ENCODE data around the gene PTPA. TPM values are rescaled to one million over a fixed set of nuclear protein-coding genes. Genes with fewer than 3 reads are reported as not detected.

The PTPA gene
- total RNA-seq, 1 donor from 2014 or later = 143 TPM

GRCh38 chr9:129089246-129089645 is 22.0 kb upstream of the PTPA start:
- no peak for TF ChIP-seq CTCF (IDR thresholded peaks at IDR 0.05)
- H3K4me1 Mint-ChIP-seq (ENCODE audit: low read depth) = peaks cover 7% of the 10 kb centered on the region
- H3K36me3 Mint-ChIP-seq (ENCODE audit: low read depth) = peaks cover 4% of the 10 kb centered on the region
- no peak overlapping the region for H3K27ac Mint-ChIP-seq (ENCODE audit: unreplicated experiment)
- DNase-seq (ENCODE audit: low spot score) = no peak
- no peak overlapping the region for H3K4me3 Mint-ChIP-seq (ENCODE audit: unreplicated experiment)
- no peaks in the 10 kb centered on the region for H3K27me3 Mint-ChIP-seq (ENCODE audit: low read depth)
- no peaks in the 10 kb centered on the region for H3K9me3 Mint-ChIP-seq (ENCODE audit: low read depth)

- Mint-ChIP-seq H3K27me3 (ENCODE audit: low read depth) (no peaks in the 10 kb centered on the region), H3K36me3 (ENCODE audit: low read depth) (peaks cover 11% of the 10 kb centered on the region), H3K27ac (ENCODE audit: unreplicated experiment) (no peak overlapping the region), H3K4me1 (ENCODE audit: low read depth) (peaks cover 7% of the 10 kb centered on the region), H3K4me3 (ENCODE audit: unreplicated experiment) (no peak overlapping the region), H3K9me3 (ENCODE audit: low read depth) (no peaks in the 10 kb centered on the region)
- TF ChIP-seq CTCF (IDR thresholded peaks at IDR 0.05) = no peak
- DNase-seq (ENCODE audit: low spot score) = no peak
Measured at GRCh38 chr9:129093602-129094386, 17.4 kb upstream of the PTPA start.

- no peak for DNase-seq (ENCODE audit: low spot score)
- Mint-ChIP-seq H3K4me1 (ENCODE audit: low read depth) (peaks cover 7% of the 10 kb centered on the region), H3K9me3 (ENCODE audit: low read depth) (no peaks in the 10 kb centered on the region), H3K4me3 (ENCODE audit: unreplicated experiment) (no peak overlapping the region), H3K36me3 (ENCODE audit: low read depth) (peaks cover 11% of the 10 kb centered on the region), H3K27me3 (ENCODE audit: low read depth) (no peaks in the 10 kb centered on the region), H3K27ac (ENCODE audit: unreplicated experiment) (no peak overlapping the region)
- TF ChIP-seq CTCF (IDR thresholded peaks at IDR 0.05) = no peak
Measured at GRCh38 chr9:129094387-129095169, 16.6 kb upstream of the PTPA start.

- no peaks in the 10 kb centered on the region for H3K9me3 Mint-ChIP-seq (ENCODE audit: low read depth)
- peaks cover 6% of the 10 kb centered on the region for H3K4me1 Mint-ChIP-seq (ENCODE audit: low read depth)
- H3K36me3 Mint-ChIP-seq (ENCODE audit: low read depth) = peaks cover 11% of the 10 kb centered on the region
- no peaks in the 10 kb centered on the region for H3K27me3 Mint-ChIP-seq (ENCODE audit: low read depth)
- H3K27ac Mint-ChIP-seq (ENCODE audit: unreplicated experiment) = no peak overlapping the region
- no peak overlapping the region for H3K4me3 Mint-ChIP-seq (ENCODE audit: unreplicated experiment)
- no peak for DNase-seq (ENCODE audit: low spot score)
- no peak for TF ChIP-seq CTCF (IDR thresholded peaks at IDR 0.05)
Measured at GRCh38 chr9:129095170-129095667, 16.0 kb upstream of the PTPA start.

GRCh38 chr9:129095908-129096307 is 15.3 kb upstream of the PTPA start:
- Mint-ChIP-seq H3K4me3 (ENCODE audit: unreplicated experiment) (no peak overlapping the region), H3K9me3 (ENCODE audit: low read depth) (no peaks in the 10 kb centered on the region), H3K27me3 (ENCODE audit: low read depth) (no peaks in the 10 kb centered on the region), H3K4me1 (ENCODE audit: low read depth) (no peaks in the 10 kb centered on the region), H3K27ac (ENCODE audit: unreplicated experiment) (no peak overlapping the region), H3K36me3 (ENCODE audit: low read depth) (peaks cover 10% of the 10 kb centered on the region)
- DNase-seq (ENCODE audit: low spot score) = no peak
- no peak for TF ChIP-seq CTCF (IDR thresholded peaks at IDR 0.05)

Data from chondrocyte (in vitro differentiated cells).